ENCODE results near the gene LIPG.

- TF ChIP-seq CTCF (IDR thresholded peaks at IDR 0.05) (no peak), POLR2AphosphoS5 (IDR thresholded peaks at IDR 0.05) (no peak), POLR2A (IDR thresholded peaks at IDR 0.05) (no peak)
Measured at GRCh38 chr18:49527631-49528327, 34.1 kb upstream of the LIPG start.
